ENCODE measurements around the gene CENATAC. TPM values are rescaled to one million over a fixed set of nuclear protein-coding genes. Genes with fewer than 3 reads are reported as not detected.
"Not testable (repeated sequence)": the region's sequence is repeated elsewhere in the genome, so short reads cannot be mapped to it uniquely, and the experiment has no call there.

The CENATAC gene
- total RNA-seq, 2 experiments from 2014 or later: 47.7 to 60.6 TPM

GRCh38 chr11:118979434-118979833 is 18.5 kb upstream of the CENATAC start:
- Histone ChIP-seq H3K27ac (ENCODE audit: low read depth, low read length, poor library complexity, severe bottlenecking) (no peak overlapping the region), H3K9me3 (ENCODE audit: low read length) (no peaks in the 10 kb centered on the region), H3K79me2 (ENCODE audit: insufficient read depth, low read depth, low read length) (no peaks in the 10 kb centered on the region), H3K4me2 (ENCODE audit: low read length) (no peak overlapping the region), H3K4me3 (ENCODE audit: low read depth, low read length, poor library complexity, severe bottlenecking) (no peak overlapping the region), H3K9me2 (ENCODE audit: insufficient read depth, low read length) (no peaks in the 10 kb centered on the region), H4K20me1 (ENCODE audit: insufficient read depth, low read length) (no peaks in the 10 kb centered on the region), H3K36me3 (ENCODE audit: insufficient read depth, low read length) (no peaks in the 10 kb centered on the region), H2AFZ (ENCODE audit: low read length) (no peak overlapping the region), H3K4me1 (ENCODE audit: insufficient read depth, low read length, poor library complexity, severe bottlenecking) (no peaks in the 10 kb centered on the region)
- intact Hi-C loops (cut with micrococcal nuclease; ENCODE audit: unreplicated experiment): no loop called here
- ChIA-PET POLR2A (interaction anchor here (0.6 kb wide), 1 partner anchor 63 kb away, joined by 4 read pairs; no protein-coding TSS in a partner anchor), CTCF (ENCODE audit: unreplicated experiment) (no interaction called here)
- DNase-seq (ENCODE audit: low spot score): no peak
- BruUV-seq (replicated peaks): no TSS peak
- no peak for TF ChIP-seq EZH2phosphoT487 (IDR thresholded peaks at IDR 0.05; ENCODE audit: borderline replicate concordance, low read depth, low read length)
- TF ChIP-seq CTCF (conservative IDR thresholded peaks at IDR 0.05; ENCODE audit: low read length): 0 out of 2 replicates have a peak, but pooled peaks have one; percentile 17

GRCh38 chr11:118980191-118980881 is 17.6 kb upstream of the CENATAC start:
- H2AFZ ChIP-seq (ENCODE audit: low read length): no peak overlapping the region
- BruUV-seq (replicated peaks): no TSS peak

DNA sequence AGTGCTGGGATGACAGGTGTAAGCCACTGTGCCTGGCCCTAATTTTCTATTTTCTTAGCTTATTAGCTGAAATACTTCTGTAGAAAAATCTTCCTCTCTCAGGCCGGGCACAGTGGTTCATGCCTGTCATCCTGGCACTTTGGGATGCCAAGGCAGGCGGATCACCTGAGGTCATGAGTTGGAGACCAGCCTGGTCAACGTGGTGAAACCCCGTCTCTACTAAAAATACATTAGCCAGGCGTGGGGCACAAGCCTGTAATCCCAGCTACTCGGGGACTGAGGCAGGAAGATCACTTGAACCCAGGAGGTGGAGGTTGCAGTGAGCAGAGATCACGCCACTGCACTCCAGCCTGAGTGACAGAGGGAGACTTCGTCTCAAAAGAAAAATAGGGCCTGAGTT is 13.6 kb upstream of the CENATAC start:
- DNase-seq (ENCODE audit: low spot score); H3K4me3 ChIP-seq (ENCODE audit: low read depth, low read length, poor library complexity, severe bottlenecking); intact Hi-C loops (cut with micrococcal nuclease; ENCODE audit: unreplicated experiment); H3K9me3 ChIP-seq (ENCODE audit: low read length); H4K20me1 ChIP-seq (ENCODE audit: insufficient read depth, low read length); H3K36me3 ChIP-seq (ENCODE audit: insufficient read depth, low read length); H3K79me2 ChIP-seq (ENCODE audit: insufficient read depth, low read depth, low read length); H3K9me2 ChIP-seq (ENCODE audit: insufficient read depth, low read length); H3K27ac ChIP-seq (ENCODE audit: low read depth, low read length, poor library complexity, severe bottlenecking); BruUV-seq (replicated peaks); H3K4me1 ChIP-seq (ENCODE audit: insufficient read depth, low read length, poor library complexity, severe bottlenecking); CTCF ChIA-PET (ENCODE audit: unreplicated experiment); H3K4me2 ChIP-seq (ENCODE audit: low read length); H2AFZ ChIP-seq (ENCODE audit: low read length): not testable (repeated sequence)
- POLR2A ChIA-PET: interaction anchor here (1.1 kb wide), 1 partner anchor 11 kb away, joined by 4 read pairs; no protein-coding TSS in a partner anchor

More at GRCh38 chr11:118980191-118980881, 17.6 kb upstream of the CENATAC start:
- Histone ChIP-seq H3K36me3 (ENCODE audit: insufficient read depth, low read length) (no peaks in the 10 kb centered on the region), H3K27ac (ENCODE audit: low read depth, low read length, poor library complexity, severe bottlenecking) (no peak overlapping the region), H4K20me1 (ENCODE audit: insufficient read depth, low read length) (no peaks in the 10 kb centered on the region), H3K9me2 (ENCODE audit: insufficient read depth, low read length) (no peaks in the 10 kb centered on the region), H3K9me3 (ENCODE audit: low read length) (no peaks in the 10 kb centered on the region), H3K4me1 (ENCODE audit: insufficient read depth, low read length, poor library complexity, severe bottlenecking) (no peaks in the 10 kb centered on the region), H3K79me2 (ENCODE audit: insufficient read depth, low read depth, low read length) (no peaks in the 10 kb centered on the region), H3K4me3 (ENCODE audit: low read depth, low read length, poor library complexity, severe bottlenecking) (no peak overlapping the region), H3K4me2 (ENCODE audit: low read length) (no peak overlapping the region)
- CTCF ChIA-PET (ENCODE audit: unreplicated experiment): interaction anchor here (0.5 kb wide), 1 partner anchor 928 kb away, joined by 3 read pairs; no protein-coding TSS in a partner anchor
- POLR2A ChIA-PET: no interaction called here
- TF ChIP-seq EZH2phosphoT487 (IDR thresholded peaks at IDR 0.05; ENCODE audit: borderline replicate concordance, low read depth, low read length) (no peak), CTCF (conservative IDR thresholded peaks at IDR 0.05; ENCODE audit: low read length) (no peak)
- intact Hi-C loops (cut with micrococcal nuclease; ENCODE audit: unreplicated experiment): no loop called here
- no peak for DNase-seq (ENCODE audit: low spot score)
